Measurements from ENCODE around the gene KLHL9. TPM values are rescaled to one million over a fixed set of nuclear protein-coding genes. Genes with fewer than 3 reads are reported as not detected.

KLHL9 gene
- total RNA-seq, 2 donors from 2014 or later = 20.4 to 23.9 TPM

GRCh38 chr9:21294364-21294774, 40.8 kb downstream of the KLHL9 start:
- no peak for TF ChIP-seq CTCF (IDR thresholded peaks at IDR 0.05)
- H3K36me3 ChIP-seq = no peaks in the 10 kb centered on the region
- H3K27me3 ChIP-seq = no peaks in the 10 kb centered on the region
- no peak overlapping the region for H3K9ac ChIP-seq (ENCODE audit: low read depth in 2 of 2, low read length in 2 of 2)
- no peak overlapping the region for H3K27ac ChIP-seq
- H3K4me3 ChIP-seq = no peak overlapping the region
- no peaks in the 10 kb centered on the region for H3K4me1 ChIP-seq
- no peaks in the 10 kb centered on the region for H3K9me3 ChIP-seq
- DNase-seq = no peak
- intact Hi-C loops (cut with DNase I) = no loop called here

- Histone ChIP-seq H3K4me1 (no peaks in the 10 kb centered on the region), H3K9ac (ENCODE audit: low read depth in 2 of 2, low read length in 2 of 2) (no peak overlapping the region), H3K9me3 (no peaks in the 10 kb centered on the region), H3K4me3 (no peak overlapping the region), H3K36me3 (no peaks in the 10 kb centered on the region), H3K27ac (no peak overlapping the region), H3K27me3 (no peaks in the 10 kb centered on the region)
- no peak for TF ChIP-seq CTCF (IDR thresholded peaks at IDR 0.05)
- intact Hi-C loops (cut with DNase I) = no loop called here
- DNase-seq = no peak
Measured at GRCh38 chr9:21289848-21290247, 45.4 kb downstream of the KLHL9 start.

- Histone ChIP-seq H3K4me1 (no peaks in the 10 kb centered on the region), H3K27me3 (no peaks in the 10 kb centered on the region), H3K27ac (no peak overlapping the region), H3K9me3 (no peaks in the 10 kb centered on the region), H3K9ac (ENCODE audit: low read depth in 2 of 2, low read length in 2 of 2) (no peak overlapping the region), H3K4me3 (no peak overlapping the region), H3K36me3 (no peaks in the 10 kb centered on the region)
- TF ChIP-seq CTCF (IDR thresholded peaks at IDR 0.05) = no peak
- DNase-seq = no peak
- intact Hi-C loops (cut with DNase I) = no loop called here
Measured at GRCh38 chr9:21287280-21287679, 47.9 kb downstream of the KLHL9 start.

GRCh38 chr9:21286659-21287058, 48.5 kb downstream of the KLHL9 start:
- Histone ChIP-seq H3K4me1 (no peaks in the 10 kb centered on the region), H3K36me3 (no peaks in the 10 kb centered on the region), H3K27ac (no peak overlapping the region), H3K9ac (ENCODE audit: low read depth in 2 of 2, low read length in 2 of 2) (no peak overlapping the region), H3K4me3 (no peak overlapping the region), H3K9me3 (no peaks in the 10 kb centered on the region), H3K27me3 (no peaks in the 10 kb centered on the region)
- no peak for DNase-seq
- TF ChIP-seq CTCF (IDR thresholded peaks at IDR 0.05) = no peak
- intact Hi-C loops (cut with DNase I) = no loop called here

- intact Hi-C loops (cut with DNase I) = no loop called here
- no peak overlapping the region for H3K9ac ChIP-seq (ENCODE audit: low read depth in 2 of 2, low read length in 2 of 2)
- H3K4me3 ChIP-seq = no peak overlapping the region
- no peaks in the 10 kb centered on the region for H3K9me3 ChIP-seq
- H3K4me1 ChIP-seq = no peaks in the 10 kb centered on the region
- no peaks in the 10 kb centered on the region for H3K27me3 ChIP-seq
- no peak for DNase-seq
- no peaks in the 10 kb centered on the region for H3K36me3 ChIP-seq
- TF ChIP-seq CTCF (IDR thresholded peaks at IDR 0.05) = no peak
- no peak overlapping the region for H3K27ac ChIP-seq
Measured at GRCh38 chr9:21286099-21286498, 49.1 kb downstream of the KLHL9 start.

- intact Hi-C loops (cut with DNase I) = no loop called here
- Histone ChIP-seq H3K36me3 (no peaks in the 10 kb centered on the region), H3K27ac (no peak overlapping the region), H3K4me1 (no peaks in the 10 kb centered on the region), H3K4me3 (no peak overlapping the region), H3K27me3 (no peaks in the 10 kb centered on the region), H3K9ac (ENCODE audit: low read depth in 2 of 2, low read length in 2 of 2) (no peak overlapping the region), H3K9me3 (no peaks in the 10 kb centered on the region)
- no peak for DNase-seq
- TF ChIP-seq CTCF (IDR thresholded peaks at IDR 0.05) = no peak
Measured at GRCh38 chr9:21281275-21281674, 53.9 kb downstream of the KLHL9 start.
